ENCODE results near the gene L3MBTL4. TPM values are rescaled to one million over a fixed set of nuclear protein-coding genes. Genes with fewer than 3 reads are reported as not detected.

The L3MBTL4 gene
- total RNA-seq, 1 donor from 2014 or later, result 6.5 TPM

- no peak for DNase-seq
Observed at GRCh38 chr18:5958822-5959221, 455.9 kb downstream of the L3MBTL4 start.

- no peak for DNase-seq
Observed at GRCh38 chr18:5955861-5956260, 458.9 kb downstream of the L3MBTL4 start.

- DNase-seq, result no peak
Observed at GRCh38 chr18:5951515-5952091, 463.1 kb downstream of the L3MBTL4 start.

- DNase-seq, result no peak
Observed at GRCh38 chr18:5948781-5949180, 465.9 kb downstream of the L3MBTL4 start.

- DNase-seq, result no peak
Observed at GRCh38 chr18:5948237-5948636, 466.5 kb downstream of the L3MBTL4 start.

GRCh38 chr18:5944448-5944847 is 470.3 kb downstream of the L3MBTL4 start:
- DNase-seq, result no peak

- DNase-seq, result peak; percentile 61
Observed at GRCh38 chr18:5943514-5943913, 471.2 kb downstream of the L3MBTL4 start.

GRCh38 chr18:5942591-5942990 is 472.1 kb downstream of the L3MBTL4 start:
- DNase-seq, result no peak

- DNase-seq, result no peak
Observed at GRCh38 chr18:5941890-5942289, 472.8 kb downstream of the L3MBTL4 start.

GRCh38 chr18:5939801-5940667 is 474.7 kb downstream of the L3MBTL4 start:
- no peak for DNase-seq

DNA sequence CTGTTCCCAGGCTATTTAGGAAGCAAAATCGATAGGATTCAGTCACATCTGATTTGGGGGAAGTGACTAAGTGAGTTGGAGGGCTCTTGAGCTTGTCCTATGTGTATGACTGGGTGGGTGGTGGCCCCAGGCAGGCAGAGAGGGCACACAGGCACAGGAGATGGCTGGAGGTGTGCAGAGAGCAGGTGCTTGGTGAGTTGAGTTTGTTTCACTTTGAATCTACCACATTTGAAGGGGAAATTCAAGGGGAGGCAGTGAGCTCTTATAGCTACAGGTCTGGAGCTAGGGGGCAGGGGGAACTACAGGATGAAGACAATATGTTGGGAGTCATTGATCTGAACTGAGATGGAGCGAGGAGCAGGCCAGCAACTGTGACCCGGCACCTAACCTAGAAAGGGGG is 476.9 kb downstream of the L3MBTL4 start:
- DNase-seq, result no peak

DNA sequence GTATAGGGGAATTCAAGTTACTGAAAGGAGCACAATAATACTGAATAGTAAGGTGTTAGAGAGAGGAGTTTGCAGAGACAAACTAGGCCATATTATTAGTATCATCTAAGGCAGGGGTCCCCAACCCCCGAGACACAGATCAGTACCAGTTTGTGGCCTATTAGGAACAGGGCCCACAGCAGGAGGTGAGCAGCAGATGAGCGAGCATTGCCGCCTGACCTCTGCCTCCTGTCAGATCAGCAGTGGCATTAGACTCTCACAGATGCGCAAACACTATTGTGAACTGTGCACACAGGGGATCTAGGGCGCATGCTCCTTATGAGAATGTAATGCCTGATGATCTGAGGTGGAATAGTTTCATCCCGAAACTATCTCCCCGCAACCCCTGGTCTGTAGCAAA is 477.6 kb downstream of the L3MBTL4 start:
- no peak for DNase-seq

GRCh38 chr18:5930789-5931188 is 483.9 kb downstream of the L3MBTL4 start:
- no peak for DNase-seq

DNA sequence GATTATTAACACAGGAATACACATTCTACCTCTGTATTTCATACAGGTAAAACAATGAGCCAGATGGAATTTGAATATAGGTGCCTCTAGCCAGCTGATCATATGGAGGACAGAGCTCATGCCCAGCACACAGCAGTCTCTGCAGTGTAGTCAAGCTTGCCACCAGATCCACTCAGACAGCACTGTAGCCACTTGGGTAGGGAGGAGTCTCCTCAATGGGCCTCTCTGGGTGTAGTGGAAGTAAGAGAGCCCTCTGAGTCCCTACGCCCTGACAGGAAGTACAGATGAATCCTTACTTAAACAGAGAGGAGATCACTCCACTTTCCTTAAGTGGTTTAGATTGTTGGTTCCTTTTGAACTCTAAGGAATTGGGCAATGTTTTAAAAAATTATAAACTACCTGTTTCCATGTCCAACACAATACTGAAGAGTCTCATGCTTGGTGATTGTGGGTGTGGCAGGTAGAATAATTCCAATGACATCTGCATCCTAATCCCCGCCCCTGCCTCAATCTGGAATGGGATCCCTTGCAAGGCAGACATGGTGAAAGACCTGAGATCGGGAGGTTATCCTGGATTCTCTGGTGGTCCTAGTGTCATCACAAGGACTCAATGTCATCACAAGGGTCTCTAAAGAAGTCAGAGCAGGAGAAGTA is 496.4 kb downstream of the L3MBTL4 start:
- no peak for DNase-seq

GRCh38 chr18:5914951-5915350 is 499.8 kb downstream of the L3MBTL4 start:
- no peak for DNase-seq

DNA sequence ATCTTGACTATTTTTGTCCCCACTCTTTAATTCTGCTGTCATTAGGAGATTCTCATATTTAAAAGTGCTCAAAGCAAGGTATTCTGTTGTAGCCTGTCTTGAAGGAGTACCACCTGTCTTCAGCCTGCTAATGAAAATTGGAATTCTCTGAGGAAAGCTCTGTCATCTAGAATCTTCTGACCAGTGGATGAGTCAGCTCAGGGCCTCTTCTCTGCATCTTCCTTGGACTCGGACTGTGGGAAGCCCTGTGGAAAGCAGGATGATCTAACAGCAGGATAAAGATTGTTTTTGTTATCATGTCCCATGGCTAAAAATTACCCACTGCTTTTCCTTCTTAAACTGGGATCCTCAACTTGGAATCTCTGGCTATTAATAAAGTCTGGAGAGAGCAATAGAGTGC is 500.7 kb downstream of the L3MBTL4 start:
- DNase-seq, result no peak

- DNase-seq, result no peak
Observed at GRCh38 chr18:5912566-5912965, 502.1 kb downstream of the L3MBTL4 start.

DNA sequence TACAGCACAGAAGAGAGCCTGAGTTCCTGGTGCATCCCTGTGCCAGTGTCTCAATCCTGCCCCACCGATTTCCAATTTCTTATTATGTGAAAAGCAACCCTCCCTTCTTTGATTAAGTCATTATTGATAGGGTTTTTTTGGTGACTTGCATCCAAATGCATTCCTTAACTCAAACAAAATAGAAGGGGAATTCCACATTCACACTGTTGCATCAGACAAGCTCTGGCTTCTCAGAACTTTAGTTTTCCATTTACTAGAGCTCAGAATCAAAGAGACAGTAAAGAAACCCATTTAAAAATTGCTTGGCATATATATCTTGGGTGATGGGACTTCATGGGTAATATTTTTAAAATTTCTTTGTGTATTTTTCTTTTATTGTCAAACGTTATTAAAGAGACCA is 505.6 kb downstream of the L3MBTL4 start:
- no peak for DNase-seq

Small RNA genes within 50 kb of the gene (small RNA-seq; reads per million reads assigned to genes)
- gene RNU5F-3P (ENCODE audit: low replicate concordance), result not detected
- gene RNU6-349P (ENCODE audit: low replicate concordance), result not detected

Measured in tongue (tissue), 3 donors.